Activated CD4-positive, alpha-beta T cell treated with anti-CD3 and anti-CD28 coated beads, Interleukin-2, amount 50 U/mL, for 1 hour (primary cell): ENCODE results near the gene SLA2.

ENCODE experiments used
- DNase-seq: peaks from one replicate; pipeline ENCODE4 v3.0.0-alpha.2; 2020

Gene SLA2

GRCh38 chr20:36606158-36607066 lies 39.6 kb downstream of the SLA2 start:
- no peak for DNase-seq

DNA sequence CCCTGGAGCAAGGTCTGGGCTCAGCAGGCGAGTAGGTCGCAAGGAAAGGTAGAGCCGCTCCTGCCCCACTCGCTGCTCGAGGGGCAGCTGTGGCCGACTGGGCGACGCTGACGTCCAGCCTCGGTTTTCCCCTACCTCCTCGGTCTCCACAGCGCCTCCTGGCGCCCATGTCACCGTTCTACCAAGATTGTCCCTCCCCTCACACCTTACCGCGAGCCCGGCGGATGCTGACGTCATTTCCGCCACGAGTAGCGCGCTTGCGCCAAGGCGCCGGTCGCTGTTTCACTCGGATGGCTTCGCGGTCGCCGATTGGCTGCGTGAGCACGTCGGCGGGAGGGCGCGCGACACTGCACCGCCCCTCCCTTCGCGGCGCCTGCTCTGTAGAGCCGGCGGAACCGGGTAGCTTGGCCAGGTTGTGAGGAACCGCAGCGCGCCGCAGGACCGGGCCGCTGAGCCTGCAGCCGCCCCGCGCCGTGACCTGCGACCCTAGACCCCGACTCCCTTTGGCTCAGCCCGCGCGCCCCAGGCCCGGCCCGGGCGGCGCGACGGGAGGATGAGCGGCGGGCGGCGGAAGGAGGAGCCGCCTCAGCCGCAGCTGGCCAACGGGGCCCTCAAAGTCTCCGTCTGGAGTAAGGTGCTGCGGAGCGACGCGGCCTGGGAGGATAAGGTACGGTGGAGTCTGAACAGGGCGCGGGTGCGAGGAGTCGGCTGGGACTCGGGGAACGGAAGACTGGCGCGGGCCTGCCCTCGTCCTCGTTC lies 40.4 kb downstream of the SLA2 start, which contains the start of gene RAB5IF:
TSS of gene RAB5IF (plus strand) at position 381 of the 759 bp plus-strand sequence. CDS start at position 554, 173 bp downstream.
- DNase-seq = peak; percentile 99

DNA sequence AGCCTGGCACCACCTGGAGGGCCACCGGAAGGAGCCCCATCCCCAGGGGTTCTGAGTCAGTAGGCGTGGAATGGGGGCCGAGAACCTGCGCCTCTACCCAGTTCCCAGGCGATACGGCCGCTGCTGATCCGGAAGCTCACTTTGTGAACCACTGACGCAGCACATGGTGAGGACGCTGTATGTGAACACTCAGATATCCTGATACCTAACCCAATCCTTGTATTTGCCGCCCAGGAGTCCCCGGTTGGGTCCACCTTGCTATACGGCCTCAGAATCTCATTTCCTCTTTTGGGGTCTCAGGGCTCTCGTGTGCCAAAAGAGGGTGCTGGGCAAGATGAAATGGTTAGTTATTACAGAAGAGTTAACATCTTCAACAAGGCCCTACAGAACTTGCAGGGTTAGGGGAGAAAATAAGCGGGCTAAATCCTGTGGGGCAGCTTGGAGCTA lies 41.0 kb downstream of the SLA2 start:
- peak; percentile 48 for DNase-seq

DNA sequence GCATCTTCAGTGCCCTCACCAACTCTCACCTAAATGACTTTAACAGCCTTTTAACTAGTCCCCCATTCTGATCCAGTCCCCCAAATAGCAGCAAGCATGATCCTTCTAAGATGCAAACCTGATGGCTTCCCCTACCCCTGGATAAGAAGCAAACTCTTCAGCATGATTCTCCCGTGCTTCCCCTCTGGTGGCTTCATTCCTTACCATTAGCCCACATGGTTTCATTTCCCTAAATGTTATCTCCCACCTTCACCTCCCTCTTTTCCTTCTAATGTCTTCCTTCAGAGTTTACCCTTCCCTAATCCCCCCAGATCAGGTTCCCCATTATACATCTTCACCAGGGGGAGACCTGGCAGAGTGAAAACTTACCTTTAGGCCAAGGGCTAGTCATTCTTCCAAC lies 44.5 kb downstream of the SLA2 start:
- DNase-seq = no peak

- DNase-seq = no peak
Measured at GRCh38 chr20:36599912-36600345, 46.1 kb downstream of the SLA2 start.

DNA sequence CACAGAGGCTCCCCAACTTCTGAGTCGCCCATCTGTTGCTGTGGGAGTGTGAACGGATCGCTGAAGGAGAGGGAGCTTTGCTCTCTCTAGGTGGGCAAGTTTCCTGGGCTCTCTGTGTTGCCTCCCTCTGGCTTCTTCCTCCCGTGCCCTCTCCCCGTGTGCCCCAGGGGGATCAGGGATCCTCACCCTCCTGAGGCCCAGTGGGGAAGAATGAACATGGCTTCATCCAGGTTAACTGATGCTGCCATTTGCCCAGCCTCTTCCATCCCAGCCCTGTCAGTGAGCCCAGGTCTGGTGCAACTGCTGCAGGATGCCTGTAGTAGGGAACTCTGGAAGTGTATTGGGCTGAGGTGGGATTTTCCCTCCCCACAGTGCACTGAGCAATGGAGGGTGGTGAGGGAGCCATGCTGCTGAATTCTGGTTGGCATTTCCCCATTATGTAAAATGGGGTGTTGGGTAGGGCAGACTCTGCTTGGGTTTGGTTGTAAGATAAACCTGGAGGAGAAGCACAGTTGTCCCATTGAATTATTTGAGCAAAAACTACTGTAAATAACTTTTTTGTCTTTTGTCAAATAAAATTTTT lies 52.6 kb downstream of the SLA2 start:
- DNase-seq = no peak

- DNase-seq = peak; percentile 56
Measured at GRCh38 chr20:36591854-36592641, 53.9 kb downstream of the SLA2 start.

DNA sequence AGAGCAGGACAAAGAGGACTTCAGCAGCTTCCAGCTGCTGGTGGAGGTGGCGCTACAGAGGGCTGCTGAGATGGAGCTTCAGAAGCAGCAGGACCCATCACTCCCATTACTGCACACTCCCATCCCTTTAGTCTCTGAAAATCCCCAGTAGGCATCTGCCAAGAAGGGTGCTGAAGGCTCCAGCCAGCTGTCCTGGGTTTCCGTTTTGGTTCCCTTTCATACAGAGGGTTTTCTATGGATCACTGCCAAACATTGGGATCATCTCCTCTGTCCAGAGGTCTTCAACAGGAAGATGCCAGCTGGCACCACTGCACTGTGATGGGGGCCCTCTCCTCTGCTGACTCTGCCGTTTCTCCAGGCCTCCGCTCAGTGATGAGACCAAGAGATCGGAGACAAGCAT lies 54.7 kb downstream of the SLA2 start:
- no peak for DNase-seq

GRCh38 chr20:36587388-36588070 lies 58.5 kb downstream of the SLA2 start:
- no peak for DNase-seq

GRCh38 chr20:36585410-36586125 lies 60.4 kb downstream of the SLA2 start:
- no peak for DNase-seq

DNA sequence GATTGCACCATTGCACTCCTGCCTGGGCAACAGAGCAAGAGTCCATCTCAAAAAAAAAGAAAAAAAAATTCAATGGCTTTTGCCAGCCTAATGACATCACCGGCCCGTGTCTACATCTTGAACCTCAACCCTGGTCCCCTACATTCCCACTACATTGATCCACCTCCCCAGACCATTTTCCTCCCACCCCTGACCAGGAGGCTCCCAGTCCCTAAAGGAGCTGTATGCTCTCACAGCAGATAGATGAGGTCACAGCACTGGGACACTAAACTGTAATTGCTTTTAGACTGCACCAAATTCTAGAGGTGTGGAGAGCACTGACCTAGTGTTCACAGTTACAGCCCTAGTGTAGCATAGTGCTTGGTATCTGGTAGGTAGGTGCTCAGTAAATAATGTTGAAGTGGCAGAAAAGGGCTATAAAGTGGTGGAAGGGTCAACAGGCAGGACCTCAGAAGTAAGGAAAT lies 61.9 kb downstream of the SLA2 start:
- no peak for DNase-seq

DNA sequence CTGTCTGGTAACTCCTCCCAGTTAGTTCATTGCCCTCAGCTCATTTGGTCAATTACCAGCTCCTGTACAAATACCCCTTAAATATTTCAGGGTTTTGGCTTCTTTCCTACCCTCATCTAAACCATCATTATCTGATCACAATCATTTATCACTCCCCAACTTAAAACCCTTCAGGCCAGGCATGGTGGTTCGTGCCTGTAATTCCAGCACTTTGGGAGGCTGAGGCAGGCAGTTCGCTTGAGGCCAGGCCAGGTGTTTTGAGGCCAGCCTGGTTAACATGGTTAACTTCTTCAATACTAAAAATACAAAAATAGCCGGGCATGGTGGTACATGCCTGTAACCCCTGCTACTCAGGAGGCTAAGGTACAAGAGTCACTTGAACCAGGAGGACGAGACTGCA lies 63.2 kb downstream of the SLA2 start:
- DNase-seq = no peak

GRCh38 chr20:36582322-36582721 lies 63.7 kb downstream of the SLA2 start:
- no peak for DNase-seq

GRCh38 chr20:36579996-36580545 lies 65.9 kb downstream of the SLA2 start:
- no peak for DNase-seq

DNA sequence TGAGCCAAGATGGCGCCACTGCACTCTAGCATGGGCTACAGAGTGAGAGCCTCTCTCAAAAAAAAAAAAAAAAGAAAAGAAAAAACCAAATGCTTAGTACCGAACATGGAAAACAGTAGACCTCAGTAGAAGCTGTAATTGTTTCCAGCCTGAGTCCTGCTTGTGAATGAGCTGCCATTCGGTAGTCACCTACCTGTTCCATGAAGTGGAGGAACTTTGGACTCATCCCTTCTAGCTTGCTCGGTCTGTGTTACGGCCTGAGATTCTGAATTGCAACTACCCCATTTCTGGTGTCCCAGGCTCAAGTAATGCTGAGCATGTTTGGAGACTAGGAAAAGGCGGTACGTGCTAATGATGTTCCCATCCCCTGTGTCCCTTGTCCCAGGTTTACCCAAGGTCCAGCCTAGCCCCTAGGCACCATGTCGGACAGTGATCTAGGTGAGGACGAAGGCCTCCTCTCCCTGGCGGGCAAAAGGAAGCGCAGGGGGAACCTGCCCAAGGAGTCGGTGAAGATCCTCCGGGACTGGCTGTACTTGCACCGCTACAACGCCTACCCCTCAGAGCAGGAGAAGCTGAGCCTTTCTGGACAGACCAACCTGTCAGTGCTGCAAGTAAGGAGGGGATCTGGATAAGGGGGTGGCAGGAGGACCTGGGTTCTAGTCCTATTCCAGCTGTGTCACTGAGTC lies 67.5 kb downstream of the SLA2 start:
- no peak for DNase-seq

DNA sequence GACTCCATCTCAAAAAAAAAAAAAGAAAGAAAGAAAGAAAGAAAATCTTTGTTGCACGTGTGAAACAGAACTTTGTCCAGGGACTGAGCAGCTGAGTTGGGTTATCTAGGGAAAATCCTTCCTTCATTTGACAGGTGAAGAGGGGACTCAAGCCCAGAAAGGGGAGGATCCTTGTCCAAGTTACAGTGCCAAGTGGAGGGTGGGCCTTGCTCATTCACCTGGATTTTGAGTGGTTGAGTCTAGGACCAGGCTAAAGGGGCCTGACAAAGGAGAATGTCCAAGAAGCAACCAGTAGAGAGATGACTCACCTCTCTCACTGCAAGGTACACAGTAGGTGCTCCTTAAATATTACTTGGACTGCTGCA lies 69.9 kb downstream of the SLA2 start:
- DNase-seq = no peak

DNA sequence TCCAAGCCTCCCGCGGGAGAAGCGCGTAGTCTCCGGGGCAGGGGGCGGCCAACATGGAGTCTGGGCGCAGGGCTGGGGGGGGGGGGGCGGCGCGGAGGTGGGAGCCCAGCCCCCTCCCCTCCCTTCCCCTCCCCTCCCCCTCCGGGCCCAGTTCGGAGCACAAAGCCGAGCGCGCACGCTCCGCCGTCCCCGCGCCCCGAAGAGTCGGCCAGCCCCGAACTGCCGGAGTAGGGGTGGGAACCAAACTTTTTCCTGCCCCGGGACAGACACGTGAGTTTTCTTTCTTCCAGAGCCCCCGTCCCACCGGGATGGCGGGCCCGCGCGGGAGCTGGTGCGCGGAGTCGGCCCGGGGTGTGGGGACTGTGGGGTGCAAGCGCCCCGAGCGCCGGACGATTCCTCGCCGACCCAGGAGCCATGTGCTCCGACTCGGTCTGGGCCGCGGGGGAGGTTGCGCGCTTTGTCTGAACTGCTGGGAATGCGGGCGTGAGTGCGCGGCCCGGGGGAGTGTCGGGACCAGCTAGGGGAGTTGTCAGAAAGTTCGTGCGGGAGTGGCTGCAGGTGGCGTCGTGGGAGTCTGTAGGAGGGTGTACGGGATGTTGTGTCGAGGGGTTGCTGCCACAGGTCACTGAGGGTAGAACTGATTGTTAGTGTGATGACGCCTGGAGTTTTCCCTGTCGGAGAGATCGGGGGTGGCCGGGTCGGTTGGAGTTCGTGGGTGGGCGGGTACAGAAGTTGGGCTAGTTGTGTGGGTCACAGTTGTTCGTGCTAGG lies 71.4 kb downstream of the SLA2 start:
- peak; percentile 51 for DNase-seq

DNA sequence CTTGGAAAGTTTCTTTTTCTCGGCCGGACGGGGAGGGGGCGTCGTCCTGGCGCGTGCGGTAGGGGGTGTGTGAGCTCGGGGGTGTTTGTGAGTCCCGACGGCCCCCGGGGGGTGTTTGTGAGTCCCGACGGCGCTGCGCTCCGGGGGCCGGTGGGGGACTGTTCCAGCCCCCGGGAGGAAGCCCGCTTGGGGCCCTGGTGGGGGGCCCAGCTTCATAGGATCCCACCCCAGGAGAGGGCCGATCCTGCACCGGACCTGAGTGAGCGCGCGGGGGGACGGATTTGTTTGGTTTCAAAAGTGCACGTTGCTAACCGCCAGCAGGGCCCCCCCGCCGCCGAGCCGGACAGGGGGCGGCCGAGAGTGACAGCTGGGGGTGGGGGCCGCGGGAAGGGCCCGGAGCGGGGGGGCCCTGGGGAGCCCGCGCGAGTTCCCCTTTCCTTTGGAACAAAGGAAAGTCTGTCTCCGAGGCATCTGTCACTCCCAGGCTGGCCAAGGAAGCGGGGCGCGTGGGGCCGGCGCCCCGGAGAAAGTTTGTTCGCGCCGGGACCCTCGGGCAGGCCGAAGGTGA lies 72.1 kb downstream of the SLA2 start:
- DNase-seq = peak; percentile 26
